Fibroblast of skin of right quadriceps (primary cell): Measurements from ENCODE around the gene NR1H3.
"Not testable (repeated sequence)": the region's sequence is repeated elsewhere in the genome, so short reads cannot be mapped to it uniquely, and the experiment has no call there.

Experiments used
- DNase-seq: peaks from one replicate; pipeline ENCODE4 v3.0.0-alpha.2; 2013

The NR1H3 gene

DNA sequence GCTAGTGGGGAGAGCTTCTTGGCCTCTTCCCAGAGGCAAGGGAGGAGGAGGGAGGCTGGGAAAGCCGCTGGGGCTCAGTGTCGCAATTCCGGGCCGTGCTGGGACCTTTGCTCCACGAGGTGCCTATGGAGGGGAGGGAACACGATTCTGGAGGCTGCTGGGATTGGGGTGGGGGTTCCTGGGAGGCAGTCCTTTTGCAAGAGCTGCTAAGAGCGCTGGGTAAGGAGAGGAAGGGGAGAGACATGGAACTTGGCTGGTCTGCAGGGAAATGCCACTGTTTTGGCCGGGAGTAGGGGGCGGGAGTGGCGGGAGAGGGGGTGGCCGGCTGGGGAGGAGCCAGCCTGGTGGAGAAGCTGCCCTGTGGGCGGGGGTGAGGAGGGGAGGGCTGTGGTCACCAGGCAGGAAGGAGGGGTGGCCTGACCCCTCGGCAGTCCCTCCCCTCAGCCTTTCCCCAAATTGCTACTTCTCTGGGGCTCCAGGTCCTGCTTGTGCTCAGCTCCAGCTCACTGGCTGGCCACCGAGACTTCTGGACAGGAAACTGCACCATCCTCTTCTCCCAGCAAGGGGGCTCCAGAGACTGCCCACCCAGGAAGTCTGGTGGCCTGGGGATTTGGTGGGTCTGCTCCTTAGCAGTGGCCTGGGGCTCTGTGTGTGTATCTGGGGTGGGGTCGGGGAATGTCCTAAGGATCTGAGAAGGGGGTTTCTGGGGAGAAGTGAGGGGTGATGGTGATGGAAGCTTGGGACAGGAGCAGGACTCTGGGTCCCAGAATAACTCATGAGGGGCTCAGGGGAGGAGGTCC is at the start of gene NR1H3:
Gene NR1H3, plus strand, starts transcription at position 480 of the 800 bp plus-strand sequence. CDS start 1,221 bp downstream, outside the sequence.
- peak; percentile 52 for DNase-seq

GRCh38 chr11:47208008-47208552 is 49.7 kb upstream of the NR1H3 start:
- DNase-seq, result not testable (repeated sequence)

- DNase-seq, result no peak
Observed at GRCh38 chr11:47208628-47209027, 49.2 kb upstream of the NR1H3 start.

- DNase-seq, result no peak
Observed at GRCh38 chr11:47212938-47213337, 44.9 kb upstream of the NR1H3 start.

GRCh38 chr11:47213950-47214565 is 43.7 kb upstream of the NR1H3 start:
- peak; percentile 71 for DNase-seq

DNA sequence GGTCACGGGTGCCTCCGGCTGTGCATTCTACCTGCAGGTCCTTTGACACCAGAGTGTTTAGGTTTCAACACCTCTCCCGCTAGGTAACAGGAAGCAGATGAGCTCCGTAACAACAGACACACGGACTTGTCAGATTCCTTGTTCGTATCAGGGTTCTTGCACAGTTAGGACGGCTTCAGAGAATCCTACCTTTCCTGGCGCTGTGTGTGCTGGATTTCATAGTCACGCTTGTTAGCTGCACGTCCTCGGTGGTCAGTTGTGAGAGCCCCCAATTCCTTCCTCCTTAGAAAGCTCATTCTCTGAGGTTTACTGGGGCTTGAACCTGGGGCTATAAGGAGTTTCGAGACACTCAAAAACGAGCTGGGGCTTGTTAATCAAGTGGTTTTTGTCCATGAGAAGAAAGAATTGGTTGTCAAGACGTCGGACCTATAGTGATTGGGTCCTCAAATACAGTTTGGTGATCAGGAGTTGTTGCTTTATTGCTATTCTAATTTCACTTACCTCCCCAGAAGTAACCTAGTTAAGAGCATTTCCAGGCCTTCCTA is 42.4 kb upstream of the NR1H3 start:
- DNase-seq, result no peak

GRCh38 chr11:47216121-47216798 is 41.5 kb upstream of the NR1H3 start:
- DNase-seq, result peak; percentile 86

DNA sequence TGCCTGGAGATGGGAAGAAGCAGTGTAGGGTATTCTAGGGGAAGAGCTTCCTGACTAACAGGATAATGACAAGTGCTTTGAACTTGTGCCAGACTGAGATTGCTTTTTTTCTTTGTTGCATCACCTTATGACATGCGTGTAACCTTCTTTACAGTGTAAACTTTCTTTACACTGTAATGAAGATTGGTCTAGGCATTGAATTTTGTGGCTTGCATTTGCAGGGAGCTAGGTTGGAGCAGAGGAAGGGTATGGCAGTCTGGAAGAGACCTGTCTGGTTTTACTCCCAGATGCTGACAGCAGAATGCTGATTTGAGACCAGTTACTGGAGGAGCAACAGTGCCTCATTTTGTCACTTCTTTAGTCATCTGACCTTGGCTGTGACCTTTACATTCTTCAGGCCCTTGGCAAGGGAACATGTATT is 37.4 kb upstream of the NR1H3 start:
- peak; percentile 57 for DNase-seq

GRCh38 chr11:47222696-47223095 is 35.1 kb upstream of the NR1H3 start:
- DNase-seq, result no peak

DNA sequence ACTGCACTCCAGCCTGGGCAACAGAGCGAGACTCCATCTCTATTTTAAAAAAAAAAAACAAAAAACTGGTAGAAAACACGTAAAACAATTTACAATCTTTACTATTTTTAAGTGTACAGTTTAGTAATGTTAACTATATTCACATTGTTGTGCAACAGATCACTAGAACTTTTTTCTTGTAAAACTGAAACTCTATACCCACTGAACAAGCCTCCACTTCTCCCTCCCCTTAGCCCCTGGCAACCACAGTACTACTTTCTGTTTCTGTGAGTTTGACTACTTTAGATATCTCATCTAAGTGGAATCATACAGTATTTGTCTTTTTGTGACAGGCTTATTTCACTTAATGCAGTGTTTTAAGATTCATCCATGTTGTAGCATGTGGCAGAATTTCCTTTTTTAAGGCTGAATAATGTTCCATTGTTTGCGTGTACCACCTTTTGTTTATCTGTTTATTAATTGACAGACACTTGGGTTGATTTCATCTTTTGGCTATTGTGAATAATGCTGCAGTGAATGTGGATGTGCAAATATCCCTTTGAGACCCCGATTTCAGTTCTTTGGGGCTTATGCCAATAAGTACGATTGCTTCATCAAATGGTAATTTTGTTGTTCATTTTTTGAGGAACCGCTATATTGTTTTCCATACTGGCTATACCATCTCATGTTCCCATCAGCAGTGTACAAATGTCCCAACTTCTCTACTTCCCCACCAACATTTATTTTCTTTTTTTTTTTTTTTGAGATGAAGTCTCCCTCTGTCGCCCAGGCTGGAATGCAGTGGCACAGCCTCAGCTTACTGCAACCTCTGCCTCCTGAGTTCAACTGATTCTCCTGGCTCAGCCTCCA is 32.0 kb upstream of the NR1H3 start:
- no peak for DNase-seq

DNA sequence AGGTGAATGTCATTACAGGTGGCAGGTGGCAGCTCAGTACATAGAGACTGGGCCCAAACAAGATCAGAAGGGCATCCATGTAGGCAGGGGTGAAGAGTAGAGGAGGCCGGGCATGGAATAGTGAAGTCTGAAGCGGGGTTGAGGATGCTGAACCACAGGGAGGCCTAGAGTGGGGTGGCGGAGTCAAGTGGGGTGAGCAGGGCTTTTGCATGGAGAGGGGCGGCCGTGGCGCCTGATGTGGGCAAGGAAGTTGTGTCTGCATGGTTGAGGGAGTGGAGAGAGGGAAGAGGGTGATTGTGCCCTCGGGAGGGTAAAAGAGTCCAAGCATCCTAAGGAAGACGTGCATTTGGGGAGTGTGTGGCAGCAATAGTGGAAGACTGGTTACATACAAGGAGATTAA is 28.6 kb upstream of the NR1H3 start:
- no peak for DNase-seq

GRCh38 chr11:47233051-47233450 is 24.7 kb upstream of the NR1H3 start:
- no peak for DNase-seq

GRCh38 chr11:47233989-47234668 is 23.7 kb upstream of the NR1H3 start:
- DNase-seq, result peak; percentile 76

DNA sequence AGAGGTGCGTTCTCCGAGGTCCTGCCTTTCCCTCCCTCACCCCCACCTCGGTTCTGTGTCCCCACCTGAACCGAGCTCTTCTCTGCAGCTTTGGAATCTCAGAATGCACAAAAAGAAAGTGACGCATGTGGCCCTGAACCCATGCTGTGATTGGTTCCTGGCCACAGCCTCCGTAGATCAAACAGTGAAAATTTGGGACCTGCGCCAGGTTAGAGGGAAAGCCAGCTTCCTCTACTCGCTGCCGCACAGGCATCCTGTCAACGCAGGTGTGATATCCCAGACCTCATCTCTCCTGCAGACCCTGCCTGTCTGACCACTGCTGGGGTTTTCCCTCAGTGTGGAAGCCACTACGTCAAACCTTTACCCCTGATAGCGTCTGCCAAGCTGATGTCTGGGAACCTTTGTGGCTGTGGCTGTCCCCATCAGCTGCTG is 23.1 kb upstream of the NR1H3 start:
- peak; percentile 50 for DNase-seq

- no peak for DNase-seq
Observed at GRCh38 chr11:47235163-47235562, 22.6 kb upstream of the NR1H3 start.

- DNase-seq, result peak; percentile 51
Observed at GRCh38 chr11:47236482-47236881, 21.3 kb upstream of the NR1H3 start.

GRCh38 chr11:47239852-47240251 is 17.9 kb upstream of the NR1H3 start:
- no peak for DNase-seq

DNA sequence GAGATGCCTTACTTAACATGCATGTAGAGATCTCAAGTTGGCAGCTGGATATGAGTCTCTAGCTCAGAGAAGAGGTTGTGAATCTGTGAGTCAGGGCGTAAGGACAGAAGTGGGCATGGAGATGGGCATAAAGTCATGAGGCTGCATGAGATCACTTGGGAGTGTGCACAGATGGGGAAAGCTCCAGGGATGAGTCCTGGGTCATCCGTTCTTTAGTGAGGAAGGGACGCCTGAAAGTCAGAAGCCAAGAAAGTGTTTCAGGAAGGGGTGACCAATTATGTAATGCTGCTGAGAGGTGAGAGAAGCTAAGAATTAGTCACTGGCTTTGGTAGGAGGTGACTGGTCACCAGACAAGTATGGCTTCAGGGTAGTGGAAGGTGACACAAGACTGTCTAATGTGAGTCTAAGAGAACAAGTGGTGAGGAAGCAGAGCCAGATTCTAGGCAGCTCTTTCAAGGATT is 15.9 kb upstream of the NR1H3 start:
- DNase-seq, result no peak

- DNase-seq, result no peak
Observed at GRCh38 chr11:47242596-47243192, 15.1 kb upstream of the NR1H3 start.

DNA sequence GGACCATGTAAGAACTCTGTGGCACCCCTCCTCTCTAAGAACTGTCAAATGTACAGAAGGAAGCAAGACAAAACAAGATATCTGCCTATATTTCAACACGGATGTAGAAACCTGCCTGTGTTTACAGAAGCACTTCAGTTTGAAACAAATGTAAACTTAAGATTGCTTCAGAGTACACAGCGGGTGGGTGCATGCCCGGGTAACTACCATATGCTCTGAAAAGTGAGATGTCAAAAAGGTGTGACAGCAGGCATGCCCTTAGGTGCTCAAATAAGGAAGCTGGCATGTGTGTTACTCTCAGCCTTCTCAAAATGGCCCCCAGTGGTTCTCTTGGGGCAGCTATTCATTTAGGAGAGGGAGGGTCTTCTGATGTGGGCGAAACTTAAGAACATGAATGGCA is 14.3 kb upstream of the NR1H3 start:
- no peak for DNase-seq
